Panc1 (cell line): Measurements from ENCODE around the gene RHOH. TPM values are rescaled to one million over a fixed set of nuclear protein-coding genes. Genes with fewer than 3 reads are reported as not detected.

Source experiments
- ATAC-seq: fragments of 200-7000 bp; cut with Tn5 transposase; 2 replicates; pipeline ENCODE4 v1.9.1; 2020; ENCODE audit warnings: mild to moderate bottlenecking, moderate library complexity
- BruUV-seq: library from RNA; stranded (reverse); fragments of 400-500 nt; replicated peaks from 2 replicates; lab custom pipeline; 2021; lab: Mats Ljungman, UMichigan
- CTCF ChIA-PET: fragments of 300-600 bp; sonication (Branson Sonifier 250); formaldehyde crosslinking; loops from one replicate; lab custom pipeline; 2022; ENCODE audit warnings: antibody characterized with exemption; lab: Charles Lee
- POLR2A ChIA-PET: fragments of 300-600 bp; sonication (Branson Sonifier 250); formaldehyde crosslinking; loops from one replicate; lab custom pipeline; 2022; ENCODE audit warnings: antibody characterized with exemption; lab: Charles Lee
- DNase-seq: peaks from one replicate; pipeline ENCODE4 v3.0.0-alpha.2; 2010; ENCODE audit warnings: low read depth, low spot score
- H3K27ac ChIP-seq: 2 replicates; pipeline ENCODE4 v1.5.1; 2011; ENCODE audit warnings: mild to moderate bottlenecking, low read length, inconsistent platforms
- H3K27me3 ChIP-seq: fragments of 200-500 bp; sonication (Bioruptor generic); 2 replicates; pipeline ENCODE4 v1.6.0; 2014; ENCODE audit warnings: low read length, inconsistent platforms; ENCODE audit not compliant: control insufficient read depth, insufficient read depth
- H3K36me3 ChIP-seq: fragments of 200-500 bp; sonication (Bioruptor generic); 2 replicates; pipeline ENCODE4 v1.5.1; 2014; ENCODE audit warnings: inconsistent platforms, mild to moderate bottlenecking, low read length, moderate library complexity; ENCODE audit not compliant: control insufficient read depth, insufficient read depth
- H3K4me1 ChIP-seq: 2 replicates; pipeline ENCODE4 v1.5.1; 2011; ENCODE audit warnings: inconsistent platforms, mild to moderate bottlenecking, low read length, moderate library complexity; ENCODE audit not compliant: control insufficient read depth, insufficient read depth
- H3K4me3 ChIP-seq, 2 experiments: 2 replicates each; pipeline ENCODE4 v1.5.1; 2011 to 2012; ENCODE audit warnings: low read depth in 2 of 2, low read length in 2 of 2, mild to moderate bottlenecking in 2 of 2, inconsistent platforms in 1 of 2, moderate library complexity in 1 of 2
- H3K9me3 ChIP-seq: fragments of 200-500 bp; sonication (Bioruptor generic); 2 replicates; pipeline ENCODE4 v1.5.1; 2014; ENCODE audit warnings: low read depth, mild to moderate bottlenecking, inconsistent platforms, low read length, moderate library complexity; ENCODE audit not compliant: control insufficient read depth, insufficient read depth
- POLR2AphosphoS5 ChIP-seq: IDR thresholded peaks from 2 replicates; pipeline ENCODE4 v1.6.1; 2012; ENCODE audit warnings: mild to moderate bottlenecking, low read depth, low read length, moderate library complexity
- SIN3A ChIP-seq: IDR thresholded peaks from 2 replicates; pipeline ENCODE4 v1.6.1; 2012; ENCODE audit warnings: low read depth, mild to moderate bottlenecking, low read length, moderate library complexity, borderline replicate concordance; ENCODE audit not compliant: insufficient read depth
- TCF7L2 ChIP-seq: IDR thresholded peaks from 2 replicates; pipeline ENCODE4 v1.6.1; 2011; ENCODE audit warnings: mild to moderate bottlenecking, low read depth, low read length, inconsistent platforms
- in situ Hi-C: cut with HindIII; loops from 2 replicates; pipeline ENCODE4 v1.10.0; 2016; ENCODE audit warnings: low sequenced_read_pairs, low pct_unique_long_range_greater_than_20kb
- intact Hi-C: fragments of 100-400 bp; cut with micrococcal nuclease; formaldehyde crosslinking; loops from one replicate; pipeline ENCODE4 v1.10.0; 2022; ENCODE audit not compliant: unreplicated experiment
- total RNA-seq: library from RNA; stranded (reverse); gene quantifications from one replicate; pipeline ENCODE4 v1.2.1, GENCODE V29; 2021; ENCODE audit not compliant: unreplicated experiment
- TF ChIP-seq, protein P1 (sequence below): fragments of 450-650 bp; IDR thresholded peaks from 2 replicates; pipeline ENCODE4 v1.5.1; 2017; ENCODE audit warnings: mild to moderate bottlenecking
- TF ChIP-seq, protein P2 (sequence below), 2 experiments: IDR thresholded peaks; 2 replicates each; pipeline ENCODE4 v1.6.1; 2011 to 2012; ENCODE audit warnings: low read depth in 2 of 2, control low read depth in 1 of 2, low read length in 1 of 2, mild to moderate bottlenecking in 1 of 2, moderate library complexity in 1 of 2; ENCODE audit not compliant: insufficient read depth in 1 of 2

Gene RHOH
- total RNA-seq, 1 experiment from 2014 or later: 1.2 TPM

GRCh38 chr4:40190880-40191815 is 5.7 kb upstream of the RHOH start:
- no peaks in the 10 kb centered on the region for H3K9me3 ChIP-seq
- intact Hi-C loops (no loop called here), in situ Hi-C loops (no loop called here)
- peak overlapping the region; percentile 89 for H3K27ac ChIP-seq
- peaks cover 47% of the 10 kb centered on the region for H3K4me1 ChIP-seq
- BruUV-seq: no TSS peak
- DNase-seq (peak; percentile 39), ATAC-seq (peak; percentile 76)
- peak overlapping the region; percentile 3 to 37; a peak in 3 of 4 replicates for H3K4me3 ChIP-seq
- ChIA-PET CTCF (interaction anchor here (0.7 kb wide), 1 partner anchor 84 kb away, joined by 6 read pairs; no protein-coding TSS in a partner anchor), POLR2A (interaction anchor here (0.7 kb wide), 1 partner anchor 41 kb away, joined by 14 read pairs; no protein-coding TSS in a partner anchor)
- H3K36me3 ChIP-seq: no peaks in the 10 kb centered on the region
- H3K27me3 ChIP-seq: no peaks in the 10 kb centered on the region
- no peak for TF ChIP-seq TCF7L2
- peak; percentile 55; the same call in 1 of the 2 replicates for TF ChIP-seq POLR2AphosphoS5

GRCh38 chr4:40192114-40193015 is 4.5 kb upstream of the RHOH start:
- TF ChIP-seq, protein P1, sequence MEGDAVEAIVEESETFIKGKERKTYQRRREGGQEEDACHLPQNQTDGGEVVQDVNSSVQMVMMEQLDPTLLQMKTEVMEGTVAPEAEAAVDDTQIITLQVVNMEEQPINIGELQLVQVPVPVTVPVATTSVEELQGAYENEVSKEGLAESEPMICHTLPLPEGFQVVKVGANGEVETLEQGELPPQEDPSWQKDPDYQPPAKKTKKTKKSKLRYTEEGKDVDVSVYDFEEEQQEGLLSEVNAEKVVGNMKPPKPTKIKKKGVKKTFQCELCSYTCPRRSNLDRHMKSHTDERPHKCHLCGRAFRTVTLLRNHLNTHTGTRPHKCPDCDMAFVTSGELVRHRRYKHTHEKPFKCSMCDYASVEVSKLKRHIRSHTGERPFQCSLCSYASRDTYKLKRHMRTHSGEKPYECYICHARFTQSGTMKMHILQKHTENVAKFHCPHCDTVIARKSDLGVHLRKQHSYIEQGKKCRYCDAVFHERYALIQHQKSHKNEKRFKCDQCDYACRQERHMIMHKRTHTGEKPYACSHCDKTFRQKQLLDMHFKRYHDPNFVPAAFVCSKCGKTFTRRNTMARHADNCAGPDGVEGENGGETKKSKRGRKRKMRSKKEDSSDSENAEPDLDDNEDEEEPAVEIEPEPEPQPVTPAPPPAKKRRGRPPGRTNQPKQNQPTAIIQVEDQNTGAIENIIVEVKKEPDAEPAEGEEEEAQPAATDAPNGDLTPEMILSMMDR: no peak
- no peak for TF ChIP-seq SIN3A
- TF ChIP-seq TCF7L2: no peak
- TF ChIP-seq POLR2AphosphoS5: no peak
- TF ChIP-seq, protein P2, sequence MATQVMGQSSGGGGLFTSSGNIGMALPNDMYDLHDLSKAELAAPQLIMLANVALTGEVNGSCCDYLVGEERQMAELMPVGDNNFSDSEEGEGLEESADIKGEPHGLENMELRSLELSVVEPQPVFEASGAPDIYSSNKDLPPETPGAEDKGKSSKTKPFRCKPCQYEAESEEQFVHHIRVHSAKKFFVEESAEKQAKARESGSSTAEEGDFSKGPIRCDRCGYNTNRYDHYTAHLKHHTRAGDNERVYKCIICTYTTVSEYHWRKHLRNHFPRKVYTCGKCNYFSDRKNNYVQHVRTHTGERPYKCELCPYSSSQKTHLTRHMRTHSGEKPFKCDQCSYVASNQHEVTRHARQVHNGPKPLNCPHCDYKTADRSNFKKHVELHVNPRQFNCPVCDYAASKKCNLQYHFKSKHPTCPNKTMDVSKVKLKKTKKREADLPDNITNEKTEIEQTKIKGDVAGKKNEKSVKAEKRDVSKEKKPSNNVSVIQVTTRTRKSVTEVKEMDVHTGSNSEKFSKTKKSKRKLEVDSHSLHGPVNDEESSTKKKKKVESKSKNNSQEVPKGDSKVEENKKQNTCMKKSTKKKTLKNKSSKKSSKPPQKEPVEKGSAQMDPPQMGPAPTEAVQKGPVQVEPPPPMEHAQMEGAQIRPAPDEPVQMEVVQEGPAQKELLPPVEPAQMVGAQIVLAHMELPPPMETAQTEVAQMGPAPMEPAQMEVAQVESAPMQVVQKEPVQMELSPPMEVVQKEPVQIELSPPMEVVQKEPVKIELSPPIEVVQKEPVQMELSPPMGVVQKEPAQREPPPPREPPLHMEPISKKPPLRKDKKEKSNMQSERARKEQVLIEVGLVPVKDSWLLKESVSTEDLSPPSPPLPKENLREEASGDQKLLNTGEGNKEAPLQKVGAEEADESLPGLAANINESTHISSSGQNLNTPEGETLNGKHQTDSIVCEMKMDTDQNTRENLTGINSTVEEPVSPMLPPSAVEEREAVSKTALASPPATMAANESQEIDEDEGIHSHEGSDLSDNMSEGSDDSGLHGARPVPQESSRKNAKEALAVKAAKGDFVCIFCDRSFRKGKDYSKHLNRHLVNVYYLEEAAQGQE (IDR thresholded peaks at IDR 0.05; ENCODE audit: insufficient read depth in 1 of 2, low read depth in 2 of 2, low read length in 1 of 2): no peak
- ATAC-seq: no peak
- Histone ChIP-seq H3K4me3 (no peak overlapping the region), H3K36me3 (no peaks in the 10 kb centered on the region), H3K4me1 (peaks cover 45% of the 10 kb centered on the region), H3K27me3 (no peaks in the 10 kb centered on the region), H3K27ac (peak overlapping the region; percentile 89), H3K9me3 (no peaks in the 10 kb centered on the region)
- in situ Hi-C loops: no loop called here
- no TSS peak for BruUV-seq
- DNase-seq: no peak
- intact Hi-C loops: no loop called here
- ChIA-PET CTCF (interaction anchor here (0.5 kb wide), 1 partner anchor 134 kb away, joined by 6 read pairs; no protein-coding TSS in a partner anchor), POLR2A (no interaction called here)
